Effector CD4-positive, alpha-beta T cell (primary cell): ENCODE data around the gene DNASE1L3.

ENCODE experiments used
- DNase-seq: peaks from one replicate; pipeline ENCODE4 v3.0.0-alpha.2; 2020

DNASE1L3 gene

DNA sequence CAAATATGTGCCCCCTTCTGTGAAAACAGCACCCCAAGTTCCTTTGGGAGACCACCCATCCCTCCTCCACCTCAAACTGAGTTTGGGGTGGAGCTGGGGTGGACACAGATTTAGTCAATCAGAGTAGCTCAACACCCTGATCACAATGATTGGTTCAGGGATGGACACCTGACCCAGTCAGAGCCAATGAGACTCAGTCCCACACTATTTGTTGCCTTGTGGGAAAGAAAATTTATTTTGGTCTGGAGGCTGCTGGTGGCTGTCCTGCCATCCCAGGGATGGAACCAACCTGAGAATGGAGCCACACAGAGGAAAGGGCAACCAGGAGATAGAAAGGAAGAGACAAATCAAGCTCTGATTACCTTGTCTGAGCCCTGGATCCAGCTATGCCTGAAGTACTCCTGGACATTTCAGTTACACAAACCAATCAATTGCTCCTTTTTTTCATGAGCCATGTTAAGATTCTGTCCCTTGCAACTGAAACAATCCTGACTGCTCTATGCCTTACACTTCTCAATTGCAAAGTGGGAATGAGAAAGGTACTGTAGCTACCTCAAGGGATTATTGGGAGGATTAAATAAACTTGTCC, 10.6 kb downstream of the DNASE1L3 start:
- DNase-seq: no peak

DNA sequence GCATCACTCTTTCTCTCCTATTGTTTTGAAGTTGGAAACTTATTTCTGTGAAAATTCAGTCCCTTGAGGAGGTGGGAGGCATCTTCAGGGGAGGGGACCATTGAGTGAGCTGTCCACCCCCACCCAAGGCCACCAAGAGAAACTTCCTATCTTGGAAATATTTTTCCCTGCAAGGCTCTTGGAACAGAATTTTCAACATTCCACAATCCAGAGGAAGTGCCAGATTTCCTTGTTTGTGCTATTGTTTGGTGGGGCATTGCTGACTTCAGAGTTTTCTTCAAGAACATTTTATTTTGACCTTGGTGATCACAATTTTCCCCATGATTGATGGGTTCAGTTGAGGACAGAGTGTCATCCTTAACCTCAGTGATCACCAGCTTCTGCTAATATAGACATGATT, 12.0 kb downstream of the DNASE1L3 start:
- DNase-seq: no peak

- DNase-seq: no peak
These were observed 12.4 kb downstream of the DNASE1L3 start for GRCh38 chr3:58198362-58198761.

DNA sequence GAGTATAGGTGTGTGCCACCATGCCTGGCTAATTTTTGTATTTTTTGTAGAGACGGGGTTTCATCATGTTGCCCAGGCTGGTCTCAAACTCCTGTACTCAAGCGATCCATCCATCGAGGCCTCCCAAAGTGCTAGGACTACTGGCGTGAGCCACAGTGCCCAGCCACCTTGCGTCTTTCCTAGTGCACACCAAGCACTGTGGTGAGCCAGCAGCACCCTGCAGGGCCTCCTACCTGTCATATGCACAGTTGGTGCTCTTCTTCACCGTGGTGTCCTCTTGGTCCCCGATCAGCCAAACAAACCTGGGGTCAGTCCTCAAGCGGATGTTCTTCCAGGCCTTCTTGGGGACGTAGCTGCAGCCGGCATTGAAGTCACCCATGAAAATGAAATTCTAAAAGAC, 13.2 kb downstream of the DNASE1L3 start:
- DNase-seq: no peak

DNA sequence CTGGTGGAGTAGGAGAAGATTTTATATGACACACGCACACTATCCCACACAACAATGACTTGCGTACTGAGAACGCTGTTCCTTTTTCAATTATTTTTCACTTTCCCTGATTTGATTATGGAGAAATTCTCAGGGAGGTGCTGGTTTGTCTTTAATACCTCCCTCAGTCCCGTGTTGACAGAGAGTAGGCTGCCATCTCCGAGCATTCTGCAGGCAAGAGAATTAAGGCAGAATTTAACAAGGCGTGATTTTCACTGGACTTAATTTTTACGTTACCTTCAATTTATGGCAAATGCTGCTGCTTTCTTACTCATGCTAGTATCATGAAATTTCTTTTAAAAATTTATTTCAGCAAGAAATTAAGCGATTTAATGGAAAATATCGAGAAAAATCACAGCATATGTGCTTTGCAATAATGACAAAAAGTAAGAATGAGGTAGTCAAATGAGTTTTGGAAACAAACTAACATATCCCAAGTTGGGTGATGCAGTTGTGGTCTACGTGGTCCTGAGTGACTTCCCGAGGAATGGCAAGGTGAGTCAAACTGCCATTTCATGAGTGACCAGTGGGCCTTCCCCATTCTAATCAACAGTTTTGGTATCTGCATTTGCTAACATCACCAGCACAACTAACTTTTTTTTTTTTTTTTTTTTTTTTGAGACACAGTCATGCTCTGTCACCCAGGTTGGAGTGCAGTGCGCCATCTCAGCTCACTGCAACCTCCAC, 16.9 kb downstream of the DNASE1L3 start:
- DNase-seq: no peak

DNA sequence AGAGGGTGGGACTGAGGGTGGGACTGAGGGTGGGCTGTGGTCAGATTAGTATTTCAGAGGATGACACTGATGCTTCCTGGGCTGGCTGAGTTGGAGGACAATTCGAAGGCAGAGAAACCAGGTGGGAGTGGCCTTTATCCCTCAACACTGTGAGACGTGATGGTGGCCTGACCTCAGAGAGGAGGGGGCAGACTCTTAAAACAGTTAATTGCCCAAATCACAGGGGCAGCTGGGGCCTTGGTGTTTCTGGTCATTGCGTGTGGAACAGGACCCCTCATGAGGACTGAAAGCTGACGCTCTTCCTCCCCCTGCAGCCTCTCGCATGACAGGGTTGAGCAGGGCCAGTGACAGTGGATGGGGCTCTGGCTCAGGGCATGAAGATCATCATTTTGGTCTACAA, 18.7 kb downstream of the DNASE1L3 start:
- no peak for DNase-seq

DNA sequence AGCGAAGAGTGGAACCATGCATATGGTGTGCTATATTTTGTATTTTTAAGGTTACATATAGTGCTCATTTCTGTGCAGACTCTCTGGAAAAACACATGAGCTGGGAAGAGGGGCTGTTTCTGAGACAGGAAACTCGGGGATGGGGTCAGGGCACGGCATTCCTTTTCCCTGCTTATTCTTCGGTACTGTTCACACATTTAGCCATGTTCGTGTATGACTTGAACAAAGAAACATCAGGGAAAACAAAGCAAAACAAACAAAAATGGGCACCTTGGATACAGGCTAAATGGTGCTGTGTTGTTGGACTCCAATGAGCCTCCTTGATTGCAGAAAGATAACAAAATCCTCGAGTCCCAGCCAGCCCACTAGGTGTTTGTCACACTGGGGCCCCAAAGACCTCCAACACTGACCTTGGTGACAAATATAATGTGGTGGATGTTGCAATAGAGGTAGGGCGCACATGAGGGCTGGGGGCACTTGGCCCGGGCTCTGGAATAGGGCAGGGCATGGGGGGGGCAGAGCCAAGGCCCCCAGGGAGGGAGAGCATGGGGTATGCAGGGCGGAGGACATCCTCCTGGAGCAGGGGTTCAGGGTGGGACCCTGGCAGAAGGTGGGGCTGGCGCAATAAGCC, 19.3 kb downstream of the DNASE1L3 start:
- no peak for DNase-seq

- no peak for DNase-seq
These were observed 19.9 kb downstream of the DNASE1L3 start for GRCh38 chr3:58190882-58191281.

DNA sequence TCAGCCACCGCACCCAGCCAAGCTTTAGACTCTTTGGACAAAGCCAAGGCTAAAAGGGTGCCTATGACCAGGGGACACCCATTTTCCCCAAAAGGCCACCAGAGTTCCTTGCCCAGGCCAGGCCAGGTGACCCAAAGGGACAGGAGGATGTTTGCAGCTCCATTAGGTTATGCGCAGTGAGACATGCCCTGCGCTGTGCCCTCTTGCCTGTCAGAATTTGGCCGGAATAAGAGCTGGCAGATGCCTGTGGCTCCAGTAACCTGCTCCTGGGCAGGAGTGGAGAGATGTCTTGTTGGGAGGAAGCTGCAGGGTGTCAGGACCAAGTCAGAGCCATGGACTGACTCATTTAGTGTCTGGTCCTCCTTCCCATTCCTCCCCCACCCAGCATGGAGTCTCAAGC, 20.5 kb downstream of the DNASE1L3 start:
- no peak for DNase-seq

- DNase-seq: no peak
These were observed 21.1 kb downstream of the DNASE1L3 start for GRCh38 chr3:58189691-58190090.

GRCh38 chr3:58188921-58189451, 21.8 kb downstream of the DNASE1L3 start:
- DNase-seq: no peak

DNA sequence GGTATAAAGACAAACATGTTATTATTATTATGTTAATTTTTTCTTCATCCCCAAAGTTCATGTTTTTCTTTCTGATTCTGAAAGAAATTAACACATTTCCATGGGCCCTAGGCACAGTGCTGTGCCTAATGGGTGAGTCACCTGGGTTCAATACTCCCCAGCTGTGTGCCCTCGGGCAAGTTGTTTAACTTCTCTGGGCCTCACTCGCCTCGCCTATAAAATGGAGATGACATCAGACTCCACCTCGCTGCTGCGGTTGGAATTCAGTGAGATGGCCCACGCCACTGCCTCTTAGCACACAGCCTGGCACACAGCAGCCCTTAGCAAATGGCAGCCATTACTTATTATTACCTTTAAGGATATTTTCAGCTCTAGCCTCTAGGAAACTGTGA, 22.6 kb downstream of the DNASE1L3 start:
- no peak for DNase-seq

DNA sequence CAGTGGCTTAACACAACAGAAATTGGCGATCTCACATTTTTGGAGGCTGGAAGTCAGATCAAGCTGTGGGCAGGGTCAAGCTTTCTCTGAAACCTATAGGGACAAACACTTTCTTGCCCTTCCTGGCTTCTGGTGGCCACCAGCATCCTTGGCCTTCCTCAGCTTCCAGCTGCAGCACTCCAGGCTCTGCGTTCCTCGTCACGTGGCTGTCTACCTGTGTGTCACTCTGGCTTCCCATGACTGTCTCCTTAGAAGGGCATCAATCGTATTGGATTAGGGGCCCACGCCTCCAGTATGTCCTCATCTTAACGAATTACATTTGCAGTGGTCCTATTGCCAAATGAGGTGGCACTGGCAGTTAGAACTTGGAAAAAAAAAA, 25.8 kb downstream of the DNASE1L3 start:
- DNase-seq: no peak

- DNase-seq: no peak
These were observed 26.3 kb downstream of the DNASE1L3 start for GRCh38 chr3:58184309-58184981.

- no peak for DNase-seq
These were observed 26.9 kb downstream of the DNASE1L3 start for GRCh38 chr3:58183891-58184290.

DNA sequence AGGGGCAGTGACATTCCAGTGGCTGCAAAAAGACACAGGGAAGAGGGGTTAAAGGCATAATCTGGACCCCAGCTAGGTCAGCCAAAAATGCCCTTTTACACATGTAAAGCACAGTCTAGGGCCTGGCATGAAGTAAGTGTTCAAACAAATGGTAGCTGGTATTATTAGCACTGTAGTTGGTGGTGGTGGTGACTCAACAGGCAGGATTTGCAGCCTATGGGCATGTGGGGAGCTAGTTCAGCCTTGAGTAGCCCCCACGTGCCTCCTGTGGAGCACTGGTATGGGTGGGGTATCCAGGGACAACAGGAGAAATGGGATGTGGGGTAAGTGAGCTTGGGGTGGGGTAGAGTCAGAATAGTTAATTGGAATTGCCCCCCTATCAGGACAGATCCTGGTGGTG, 27.6 kb downstream of the DNASE1L3 start:
- no peak for DNase-seq

- no peak for DNase-seq
These were observed 29.7 kb downstream of the DNASE1L3 start for GRCh38 chr3:58180940-58181587.

DNA sequence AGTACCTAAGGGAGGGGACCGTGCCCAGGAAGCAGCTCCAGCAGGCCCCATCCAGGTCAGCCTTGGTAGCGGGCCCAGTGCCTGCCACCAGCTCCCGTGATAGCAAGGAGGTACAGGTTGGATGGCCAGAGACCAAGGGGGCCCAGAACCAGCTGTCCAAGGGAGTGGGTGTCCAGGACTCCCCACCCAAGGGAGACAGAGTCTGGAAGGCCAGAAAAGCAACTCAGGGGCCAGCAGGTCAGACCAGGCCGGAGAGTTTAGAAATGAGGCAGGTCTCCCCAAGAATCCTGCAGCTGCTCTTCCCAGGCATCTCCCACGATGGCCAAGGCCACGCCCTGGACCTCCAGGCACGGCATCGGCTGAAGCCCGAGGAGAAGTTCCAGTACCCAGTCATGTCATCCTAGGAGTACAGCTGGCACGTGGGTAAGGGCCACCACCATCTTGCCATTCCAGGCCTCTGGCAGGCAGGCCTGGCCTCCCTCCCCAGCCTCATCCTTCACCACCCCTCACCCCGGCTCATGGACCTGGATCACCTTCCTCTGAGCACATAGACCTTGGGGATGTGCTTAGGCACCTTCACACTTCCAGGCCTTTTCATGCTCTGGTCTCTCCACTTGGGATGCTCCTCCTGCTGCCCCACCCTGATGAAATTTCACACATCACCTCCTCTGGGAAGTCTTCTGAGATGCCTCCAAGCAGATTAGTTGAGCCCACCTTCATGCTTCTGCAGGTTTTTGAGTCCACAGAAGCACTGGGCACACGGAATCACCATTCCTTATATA, 30.5 kb downstream of the DNASE1L3 start:
- DNase-seq: no peak

DNA sequence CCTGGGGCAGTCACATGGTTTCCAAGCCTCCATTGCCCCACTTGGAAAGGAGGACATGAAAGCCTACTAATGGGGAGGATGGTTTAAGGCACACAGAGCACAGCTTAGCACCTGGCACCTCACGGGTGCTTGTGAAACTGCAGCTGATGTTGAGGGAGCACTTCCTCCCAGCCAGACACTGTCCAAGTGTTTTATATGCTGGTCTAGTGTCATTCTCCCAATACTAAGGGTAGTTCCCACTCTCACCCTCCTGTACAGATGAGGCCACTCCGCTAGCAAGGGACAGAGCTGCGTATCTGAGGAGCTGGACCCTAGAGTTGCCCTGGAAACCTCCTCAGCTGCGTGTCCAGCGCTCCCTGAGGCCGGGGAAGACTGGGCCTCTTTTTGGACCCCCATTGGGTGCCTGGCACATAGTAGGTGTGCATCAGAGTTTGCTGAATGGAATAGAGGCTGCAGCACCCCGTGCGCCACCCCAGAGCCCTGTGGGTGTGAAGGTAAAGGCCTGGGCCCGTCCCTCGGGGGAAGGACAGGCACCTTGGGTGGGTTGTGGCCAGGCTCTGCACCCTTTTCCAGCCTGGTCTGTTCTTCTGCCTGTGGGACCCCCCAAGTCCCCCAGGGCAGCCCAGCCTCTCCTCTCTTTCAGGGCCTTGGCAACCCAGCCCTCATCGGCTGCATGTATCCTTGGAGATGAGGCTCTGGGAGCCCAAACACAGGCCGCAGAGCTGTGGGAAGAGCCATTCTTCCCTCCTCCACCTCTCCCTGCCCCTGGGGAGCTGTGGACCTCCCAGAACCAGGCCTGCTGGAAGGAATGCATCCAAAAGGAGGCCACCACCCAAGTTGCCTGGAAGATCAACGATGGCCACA, 31.3 kb downstream of the DNASE1L3 start:
- DNase-seq: no peak

GRCh38 chr3:58178528-58179234, 32.1 kb downstream of the DNASE1L3 start:
- DNase-seq: no peak
